Natural killer cell (primary cell): ENCODE results near the gene NRXN3. TPM values are rescaled to one million over a fixed set of nuclear protein-coding genes. Genes with fewer than 3 reads are reported as not detected.

Source experiments
- ATAC-seq, 3 donors: fragments of 150-1000 bp in 2 of 3; fragments of 200-7000 bp in 1 of 3; cut with Tn5 transposase; 1 replicate in 1 of 3; 2 replicates in 2 of 3; pipeline ENCODE4 v1.10.0; 2021; ENCODE audit warnings: mild to moderate bottlenecking in 2 of 3, moderate library complexity in 2 of 3
- DNase-seq, 2 donors: peaks; one replicate each; pipeline versions ENCODE4 v3.0.0 to v3.0.0-alpha.2; 2013 to 2021; ENCODE audit warnings: mixed read lengths in 1 of 2
- H3K27ac ChIP-seq: one replicate; pipeline ENCODE4 v1.5.1; 2013; ENCODE audit warnings: mild to moderate bottlenecking, low read length
- H3K27me3 ChIP-seq: one replicate; pipeline ENCODE4 v1.6.1; 2013; ENCODE audit warnings: low read length; ENCODE audit not compliant: control insufficient read depth, insufficient read depth
- H3K36me3 ChIP-seq: one replicate; pipeline ENCODE4 v1.6.1; 2013; ENCODE audit warnings: low read length; ENCODE audit not compliant: control insufficient read depth, insufficient read depth
- H3K4me1 ChIP-seq: one replicate; pipeline ENCODE4 v1.6.1; 2013; ENCODE audit warnings: low read length; ENCODE audit not compliant: control insufficient read depth, insufficient read depth
- H3K4me3 ChIP-seq: one replicate; pipeline ENCODE4 v1.5.1; 2013; ENCODE audit warnings: low read length
- H3K9me3 ChIP-seq: one replicate; pipeline ENCODE4 v1.6.1; 2013; ENCODE audit warnings: low read length; ENCODE audit not compliant: control insufficient read depth, insufficient read depth
- H3K27ac Mint-ChIP-seq, 2 donors: one replicate each; pipeline ENCODE4 v1.8.0; 2022; ENCODE audit warnings: mild to moderate bottlenecking in 2 of 2, mixed read lengths in 2 of 2, moderate library complexity in 1 of 2
- H3K27me3 Mint-ChIP-seq, 2 donors: one replicate each; pipeline ENCODE4 v1.8.0; 2022; ENCODE audit warnings: low read depth in 2 of 2, mixed read lengths in 2 of 2
- H3K36me3 Mint-ChIP-seq: one replicate; pipeline ENCODE4 v1.8.0; 2022; ENCODE audit warnings: mixed read lengths
- H3K4me1 Mint-ChIP-seq, 2 donors: one replicate each; pipeline ENCODE4 v1.8.0; 2022; ENCODE audit warnings: mixed read lengths in 2 of 2
- H3K4me3 Mint-ChIP-seq: one replicate; pipeline ENCODE4 v1.8.0; 2022; ENCODE audit warnings: mild to moderate bottlenecking, moderate library complexity, mixed read lengths
- H3K9me3 Mint-ChIP-seq, 2 donors: one replicate each; pipeline ENCODE4 v1.8.0; 2022; ENCODE audit warnings: mixed read lengths in 2 of 2
- WGBS: methylation state at CpG from one replicate; pipeline ENCODE4 v1.1.7; 2013; ENCODE audit warnings: missing lambda C conversion rate; ENCODE audit not compliant: insufficient coverage; 5-methylcytosine and 5-hydroxymethylcytosine counted together
- intact Hi-C: fragments of 100-400 bp; cut with micrococcal nuclease; formaldehyde crosslinking; loops from one replicate; pipeline ENCODE4 v1.14.2; 2022
- total RNA-seq, 4 donors: library from RNA; stranded (reverse); fragments of 120-200 nt in 1 of 4; gene quantifications; one replicate each; pipeline versions ENCODE4 v1.2.3 to v1.2.4, GENCODE V29; 2013 to 2022
- TF ChIP-seq, protein P1 (sequence below): fragments of 200-600 bp; IDR thresholded peaks from one replicate; pipeline ENCODE4 v1.8.0; 2022; ENCODE audit warnings: antibody characterized with exemption

NRXN3 gene
- total RNA-seq, 3 donors from 2014 or later (not counting 1 experiment from before 2014, with no cell fraction given) = not detected

DNA sequence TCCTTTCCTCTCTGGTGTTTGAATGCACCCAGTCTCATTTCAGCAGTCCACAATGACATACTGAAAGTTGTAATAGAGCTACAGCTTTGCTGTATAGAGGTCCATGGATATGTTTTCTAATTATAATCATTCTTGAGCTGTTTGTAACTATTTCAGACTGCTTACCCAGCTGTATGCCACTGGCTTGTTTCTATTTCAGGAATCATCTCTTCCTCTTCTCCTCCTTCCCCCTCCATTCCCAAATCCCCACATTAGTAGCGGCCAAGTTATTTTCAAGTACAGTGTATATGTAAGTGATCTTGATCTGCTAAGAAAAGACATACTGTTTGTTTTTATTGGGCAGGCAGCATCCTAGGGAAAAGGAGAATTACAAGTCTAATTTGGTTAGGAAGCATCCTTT lies 1266.2 kb downstream of the NRXN3 start:
- 100% methylated on average over 1 of the region's 1 CpG for WGBS
- no peaks in the 10 kb centered on the region for H3K27me3 ChIP-seq
- intact Hi-C loops = no loop called here
- TF ChIP-seq, protein P1, sequence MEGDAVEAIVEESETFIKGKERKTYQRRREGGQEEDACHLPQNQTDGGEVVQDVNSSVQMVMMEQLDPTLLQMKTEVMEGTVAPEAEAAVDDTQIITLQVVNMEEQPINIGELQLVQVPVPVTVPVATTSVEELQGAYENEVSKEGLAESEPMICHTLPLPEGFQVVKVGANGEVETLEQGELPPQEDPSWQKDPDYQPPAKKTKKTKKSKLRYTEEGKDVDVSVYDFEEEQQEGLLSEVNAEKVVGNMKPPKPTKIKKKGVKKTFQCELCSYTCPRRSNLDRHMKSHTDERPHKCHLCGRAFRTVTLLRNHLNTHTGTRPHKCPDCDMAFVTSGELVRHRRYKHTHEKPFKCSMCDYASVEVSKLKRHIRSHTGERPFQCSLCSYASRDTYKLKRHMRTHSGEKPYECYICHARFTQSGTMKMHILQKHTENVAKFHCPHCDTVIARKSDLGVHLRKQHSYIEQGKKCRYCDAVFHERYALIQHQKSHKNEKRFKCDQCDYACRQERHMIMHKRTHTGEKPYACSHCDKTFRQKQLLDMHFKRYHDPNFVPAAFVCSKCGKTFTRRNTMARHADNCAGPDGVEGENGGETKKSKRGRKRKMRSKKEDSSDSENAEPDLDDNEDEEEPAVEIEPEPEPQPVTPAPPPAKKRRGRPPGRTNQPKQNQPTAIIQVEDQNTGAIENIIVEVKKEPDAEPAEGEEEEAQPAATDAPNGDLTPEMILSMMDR = no peak
- H3K27ac ChIP-seq = no peak overlapping the region
- Mint-ChIP-seq H3K9me3 (peaks cover 3 to 11% of the 10 kb centered on the region in 2 donors), H3K4me1 (no peaks in the 10 kb centered on the region), H3K27ac (no peak overlapping the region), H3K27me3 (no peaks in the 10 kb centered on the region), H3K4me3 (no peak overlapping the region), H3K36me3 (no peaks in the 10 kb centered on the region)
- H3K4me3 ChIP-seq = no peak overlapping the region
- H3K4me1 ChIP-seq = no peaks in the 10 kb centered on the region
- H3K9me3 ChIP-seq = no peaks in the 10 kb centered on the region
- ATAC-seq (no peak), DNase-seq (no peak)
- no peaks in the 10 kb centered on the region for H3K36me3 ChIP-seq

DNA sequence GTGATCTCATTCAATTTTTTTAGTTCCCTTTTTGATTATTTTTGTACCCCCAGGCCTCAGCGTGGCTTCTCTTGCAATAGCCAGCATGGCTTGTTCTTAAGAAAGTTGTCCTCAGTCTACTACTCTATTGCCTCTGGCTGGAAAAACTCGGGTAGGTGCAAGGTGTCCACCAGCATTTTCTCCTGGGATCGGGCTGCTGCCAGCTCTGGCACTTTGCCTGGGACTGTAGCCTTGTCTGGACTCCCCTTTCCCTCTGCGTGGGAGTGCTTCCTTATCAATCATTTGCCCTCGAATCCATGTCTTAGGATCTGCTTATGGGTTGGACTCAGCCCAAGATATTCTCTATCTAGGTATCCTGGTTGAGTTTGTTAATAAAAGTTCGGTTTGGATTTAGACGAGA lies 1267.8 kb downstream of the NRXN3 start:
- Mint-ChIP-seq H3K4me1 (no peaks in the 10 kb centered on the region), H3K27ac (no peak overlapping the region), H3K4me3 (no peak overlapping the region), H3K9me3 (peaks cover 3 to 14% of the 10 kb centered on the region in 2 donors), H3K27me3 (no peaks in the 10 kb centered on the region), H3K36me3 (no peaks in the 10 kb centered on the region)
- H3K36me3 ChIP-seq = no peaks in the 10 kb centered on the region
- no peaks in the 10 kb centered on the region for H3K9me3 ChIP-seq
- H3K27me3 ChIP-seq = no peaks in the 10 kb centered on the region
- no peak overlapping the region for H3K27ac ChIP-seq
- no peak overlapping the region for H3K4me3 ChIP-seq
- 61% methylated on average over 7 of the region's 7 CpGs for WGBS
- no peak for ATAC-seq
- DNase-seq = no peak
- intact Hi-C loops = no loop called here
- no peaks in the 10 kb centered on the region for H3K4me1 ChIP-seq
- TF ChIP-seq, protein P1 = no peak

DNA sequence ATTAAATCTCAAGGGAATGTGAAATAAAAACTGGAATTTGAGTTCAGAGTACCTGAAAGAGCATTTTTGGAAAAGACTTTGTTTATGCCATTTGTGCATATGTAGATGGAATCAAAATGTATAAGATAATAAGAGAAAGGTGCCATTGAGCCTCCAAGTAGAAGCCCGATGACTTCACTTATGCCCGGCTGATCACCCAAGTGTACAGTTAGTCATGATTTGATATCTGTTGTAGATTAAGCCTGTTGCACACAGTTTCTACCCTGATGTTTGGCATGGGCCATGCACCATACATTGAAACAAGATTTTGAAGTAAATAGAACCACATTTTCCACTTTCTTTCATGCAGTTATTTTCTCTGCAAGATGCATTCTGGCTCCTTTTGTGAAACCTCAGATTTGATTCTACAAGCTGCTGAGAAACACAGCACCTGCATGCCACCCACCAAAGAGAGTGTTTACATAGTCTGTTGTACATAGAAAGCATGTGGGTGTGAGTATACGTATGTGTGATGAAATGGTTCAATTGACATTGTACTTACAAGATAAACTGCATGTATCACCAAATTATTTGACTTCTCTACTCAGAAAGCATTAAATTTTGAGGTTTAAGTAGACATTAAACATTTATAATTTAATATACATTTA lies 1268.6 kb downstream of the NRXN3 start:
- no peak for ATAC-seq
- peaks cover 3 to 14% of the 10 kb centered on the region in 2 donors for H3K9me3 Mint-ChIP-seq
- 96% methylated on average over 2 of the region's 3 CpGs for WGBS

More for the DNA sequence above, 1268.6 kb downstream of the NRXN3 start:
- Mint-ChIP-seq H3K27ac (no peak overlapping the region), H3K4me1 (no peaks in the 10 kb centered on the region), H3K36me3 (no peaks in the 10 kb centered on the region), H3K4me3 (no peak overlapping the region), H3K27me3 (no peaks in the 10 kb centered on the region)
- Histone ChIP-seq H3K36me3 (no peaks in the 10 kb centered on the region), H3K4me1 (no peaks in the 10 kb centered on the region), H3K4me3 (no peak overlapping the region), H3K27me3 (no peaks in the 10 kb centered on the region), H3K27ac (no peak overlapping the region), H3K9me3 (no peaks in the 10 kb centered on the region)
- intact Hi-C loops = no loop called here
- TF ChIP-seq, protein P1 = no peak
- no peak for DNase-seq
